GM19468 (cell line): ENCODE measurements around the gene KCNK17.

Experiments used
- ATAC-seq: cut with Tn5 transposase; IDR thresholded peaks from one replicate; pipeline ENCODE4 v1.9.1; 2021; ENCODE audit warnings: mild to moderate bottlenecking, moderate library complexity, moderate number of reproducible peaks; ENCODE audit not compliant: unreplicated experiment; ENCODE audit errors: extremely low read depth

KCNK17 gene

GRCh38 chr6:39339096-39339867 lies 25.1 kb upstream of the KCNK17 start:
- no peak for ATAC-seq

- no peak for ATAC-seq
These were observed 24.2 kb upstream of the KCNK17 start for GRCh38 chr6:39338397-39338796.

DNA sequence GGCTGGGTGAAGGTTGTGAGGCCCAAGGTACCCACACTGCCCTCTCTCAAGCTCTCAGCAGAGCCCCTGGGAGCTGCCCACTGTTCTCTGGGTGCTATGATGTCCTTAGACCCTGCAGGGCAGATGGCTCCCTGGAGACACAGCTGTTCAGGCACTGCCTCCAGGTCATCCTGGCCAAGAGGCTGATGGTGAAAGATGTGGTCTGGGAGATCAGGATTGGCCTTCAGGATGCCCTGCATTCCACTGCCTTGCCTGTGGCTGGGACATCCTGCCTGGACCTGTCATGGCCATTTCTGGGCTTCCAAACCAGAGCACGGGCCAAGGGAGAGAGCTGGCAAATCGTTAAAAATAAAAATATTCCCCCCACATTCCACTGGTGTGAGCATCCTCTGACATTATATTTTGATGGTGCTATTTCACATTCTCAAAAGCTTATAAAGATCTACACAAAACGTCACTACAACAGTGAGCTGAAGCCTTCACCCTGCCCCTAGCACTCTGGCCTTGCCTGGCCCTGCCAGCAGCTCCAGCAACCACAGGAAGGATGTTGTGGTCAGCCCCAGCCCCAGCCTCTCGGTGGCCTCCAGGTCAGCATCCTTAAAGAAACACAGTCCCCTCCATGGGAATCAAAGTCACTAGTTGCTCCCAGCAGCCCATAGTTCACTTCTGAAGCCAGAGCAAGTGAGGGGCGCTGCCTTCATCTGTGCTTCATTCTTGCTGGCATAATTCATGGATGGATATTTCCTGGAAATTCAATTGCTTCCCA lies 21.7 kb upstream of the KCNK17 start:
- ATAC-seq = no peak

DNA sequence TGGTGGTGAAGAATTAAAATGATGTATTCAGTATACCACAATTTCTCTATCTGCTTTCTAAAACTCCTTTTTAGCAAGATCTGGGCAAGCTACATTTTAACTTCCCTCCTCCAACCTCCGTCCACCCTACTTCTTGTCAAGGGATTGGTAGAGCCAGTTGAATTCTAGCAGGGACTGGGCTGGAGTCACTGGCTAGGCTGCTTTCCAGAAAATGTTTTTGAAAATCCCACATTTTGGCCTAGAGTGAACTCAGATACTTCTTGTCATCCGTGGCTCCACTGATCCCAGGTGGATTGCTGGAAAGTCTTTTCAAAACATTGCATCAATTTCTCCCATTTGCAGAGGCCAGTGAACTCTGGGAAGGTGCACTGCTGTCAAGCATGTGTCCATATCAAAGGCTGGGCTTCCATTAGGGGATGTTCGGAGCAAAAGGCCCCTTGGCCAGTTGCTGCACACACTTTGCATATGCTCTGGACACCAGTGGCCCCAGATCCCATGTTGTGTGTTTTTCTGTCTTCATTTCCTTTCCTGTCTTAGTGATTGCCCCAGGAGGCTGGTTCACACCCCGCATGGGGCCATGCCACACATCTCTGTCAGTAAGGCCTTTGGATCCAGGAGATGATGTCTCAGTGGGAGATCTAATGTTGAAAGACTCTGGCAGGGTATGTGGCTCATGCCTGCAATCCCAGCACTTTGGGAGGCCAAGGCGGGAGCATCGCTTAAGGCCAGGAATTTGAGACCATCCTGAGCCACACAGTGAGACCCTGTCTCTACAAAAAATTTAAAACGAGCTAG lies 19.6 kb upstream of the KCNK17 start:
- ATAC-seq = no peak

- ATAC-seq = no peak
These were observed 16.3 kb upstream of the KCNK17 start for GRCh38 chr6:39330476-39330875.

DNA sequence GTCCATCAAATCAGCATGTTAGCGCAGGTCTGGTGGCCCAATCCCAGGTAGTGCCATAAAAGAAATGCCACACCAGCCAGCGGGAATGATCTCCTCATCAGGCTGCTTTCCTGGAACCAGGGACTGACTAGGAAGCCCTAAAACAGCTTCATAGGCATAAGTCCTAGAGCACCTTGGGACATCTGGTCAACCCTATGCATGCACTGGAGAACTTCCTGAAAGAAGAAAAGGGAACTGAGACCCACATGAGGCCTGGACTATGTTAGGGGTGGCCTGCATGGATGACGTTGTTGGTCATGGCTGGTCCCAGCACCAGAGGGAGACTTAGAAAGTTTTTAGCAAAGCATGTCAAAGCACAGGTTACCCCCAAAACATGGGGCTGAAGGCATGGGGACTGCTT lies 15.8 kb upstream of the KCNK17 start:
- ATAC-seq = peak; percentile 52

DNA sequence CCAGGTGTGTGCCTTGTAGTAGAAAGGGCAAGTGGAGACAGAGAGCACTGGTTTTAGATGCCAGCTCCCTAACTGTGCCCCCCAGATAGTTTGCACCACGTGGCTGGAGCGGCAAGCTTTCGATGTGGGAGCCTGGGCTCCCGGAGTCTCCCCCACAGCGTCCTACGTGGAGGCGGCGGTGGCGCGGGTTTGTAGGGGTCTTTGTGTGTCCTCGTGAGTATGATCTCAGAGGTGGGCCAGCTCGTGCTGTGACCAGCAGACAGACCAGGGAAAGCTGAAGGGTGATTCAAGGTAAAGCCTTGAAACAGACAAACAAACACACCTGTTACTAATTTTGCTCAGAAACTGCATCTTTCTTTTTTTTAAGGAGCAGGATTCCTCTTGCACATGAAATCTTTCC lies 13.8 kb upstream of the KCNK17 start:
- no peak for ATAC-seq

GRCh38 chr6:39327507-39327906 lies 13.3 kb upstream of the KCNK17 start:
- ATAC-seq = no peak

DNA sequence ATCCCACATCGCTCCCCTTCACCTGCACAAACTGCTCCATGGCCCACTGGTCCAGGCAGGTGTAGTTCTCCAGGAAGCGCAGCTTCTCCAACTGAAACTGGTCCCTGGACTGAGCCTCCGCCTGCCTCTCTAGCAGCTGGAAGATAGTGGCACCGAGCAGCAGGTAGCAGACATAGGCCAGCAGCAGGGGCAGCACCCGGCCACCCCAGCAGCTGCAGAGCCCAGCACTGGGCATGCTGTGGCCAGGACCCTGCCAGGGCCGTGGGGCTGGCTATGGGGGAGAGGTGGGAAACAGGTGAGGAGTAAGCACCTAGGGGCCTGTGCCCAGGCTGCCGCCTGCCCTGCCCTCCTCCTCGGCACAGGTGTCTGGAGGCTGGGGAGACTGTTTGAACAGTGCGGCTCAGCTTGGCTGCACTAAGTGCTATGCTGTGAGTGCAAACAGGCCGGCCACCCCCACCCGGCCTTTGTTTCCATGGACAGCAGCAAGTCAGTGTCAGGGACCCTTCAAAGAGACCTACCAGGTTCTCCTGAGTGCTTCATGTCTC lies 8.2 kb upstream of the KCNK17 start, which contains the start of gene KCNK16:
TSS of gene KCNK16 (minus strand) at position 397 of the 545 bp plus-strand sequence. CDS start at position 235, 162 bp downstream.
- no peak for ATAC-seq

DNA sequence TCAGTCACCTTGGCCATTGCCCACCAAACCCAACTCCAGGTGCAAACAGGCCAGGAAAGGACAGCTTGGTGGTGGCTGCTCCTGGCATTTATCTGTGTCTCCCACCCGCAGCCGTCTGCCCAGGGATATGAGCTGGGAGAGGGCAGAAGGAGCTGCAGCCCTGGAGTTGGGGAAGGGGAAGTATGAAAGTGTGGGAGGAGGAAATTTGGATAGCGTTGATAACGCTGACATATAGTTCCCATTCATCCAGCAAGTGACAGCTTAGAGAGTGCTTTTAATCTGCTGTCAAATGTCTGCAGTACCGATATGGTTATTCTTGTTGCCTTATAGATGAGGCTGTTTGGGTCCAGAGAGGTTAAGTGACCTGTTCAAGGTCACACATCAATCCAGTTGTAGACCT lies 7.5 kb upstream of the KCNK17 start:
- no peak for ATAC-seq

- ATAC-seq = no peak
These were observed 6.3 kb upstream of the KCNK17 start for GRCh38 chr6:39320363-39320984.

- ATAC-seq = no peak
These were observed 5.6 kb upstream of the KCNK17 start for GRCh38 chr6:39319621-39320362.

DNA sequence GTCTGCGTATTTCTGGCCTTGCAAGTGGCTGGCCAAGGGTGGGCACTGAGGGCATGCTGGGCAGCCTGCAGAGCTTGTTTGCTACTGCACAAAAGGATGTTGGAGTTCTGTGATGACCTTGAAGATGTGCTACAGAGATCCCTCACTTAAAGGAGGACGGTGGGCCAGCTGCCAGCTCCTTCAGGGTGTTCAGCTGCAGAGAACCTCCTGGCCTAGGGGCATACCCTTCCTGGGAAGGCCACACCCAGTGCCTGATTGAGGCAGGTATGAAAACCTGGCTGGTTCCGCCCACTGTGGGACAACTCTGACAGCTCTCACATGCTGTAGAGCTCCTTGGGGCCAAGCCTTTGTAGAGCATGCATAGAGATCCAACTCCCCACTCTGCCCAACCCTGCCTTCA lies 3.0 kb upstream of the KCNK17 start:
- ATAC-seq = no peak

GRCh38 chr6:39313526-39314272 lies 520 bp downstream of the KCNK17 start:
- ATAC-seq = no peak

DNA sequence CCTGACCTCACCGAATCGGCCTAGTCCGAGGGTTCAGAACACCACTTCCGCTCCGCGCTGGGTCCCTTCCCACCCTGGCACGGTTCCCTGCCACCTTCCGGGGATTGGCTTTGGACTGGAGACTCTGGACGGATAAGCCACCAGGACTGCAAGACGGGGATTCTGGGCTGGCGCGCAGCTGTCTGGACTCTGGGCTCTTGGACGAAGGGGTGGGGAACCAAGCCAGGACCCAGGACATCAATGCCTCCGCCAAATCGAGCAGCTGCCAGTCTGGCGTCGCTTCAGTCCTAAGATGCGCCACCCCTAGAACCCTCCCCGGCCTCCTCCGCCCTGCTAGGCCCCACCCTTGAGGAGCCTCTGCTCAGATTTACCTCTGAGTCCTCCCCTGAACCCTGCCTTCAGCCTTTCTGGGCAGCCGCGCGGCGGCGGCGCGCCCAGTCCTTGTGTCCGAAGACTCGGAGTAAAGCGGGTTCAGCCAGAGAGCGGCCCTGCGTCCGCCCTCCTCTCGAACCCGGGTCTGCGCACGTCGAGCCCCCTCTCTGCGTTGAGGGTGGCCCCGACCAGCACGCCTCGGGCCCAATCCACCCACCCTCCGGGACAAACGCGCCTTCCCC lies 1.2 kb downstream of the KCNK17 start:
- no peak for ATAC-seq

DNA sequence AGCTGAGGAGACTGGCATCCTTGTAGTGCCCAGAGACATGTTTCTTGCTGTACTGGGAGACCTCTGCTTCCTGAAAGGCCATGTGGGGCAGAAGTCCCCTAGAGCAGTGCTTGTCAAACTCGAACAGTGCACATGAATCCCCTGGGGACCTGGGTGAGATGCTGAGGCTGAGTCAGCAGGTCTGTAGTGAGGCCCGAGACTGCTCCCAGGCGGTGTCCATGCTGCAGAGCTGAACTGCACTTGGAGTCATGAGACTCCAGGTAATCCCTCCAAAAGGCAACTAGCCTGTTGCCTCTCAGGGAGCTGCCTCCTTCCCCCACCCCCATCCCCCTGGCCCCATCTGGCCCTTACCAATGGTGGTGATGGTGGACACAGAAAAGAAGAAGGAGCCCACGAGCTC lies 3.7 kb downstream of the KCNK17 start:
- no peak for ATAC-seq

DNA sequence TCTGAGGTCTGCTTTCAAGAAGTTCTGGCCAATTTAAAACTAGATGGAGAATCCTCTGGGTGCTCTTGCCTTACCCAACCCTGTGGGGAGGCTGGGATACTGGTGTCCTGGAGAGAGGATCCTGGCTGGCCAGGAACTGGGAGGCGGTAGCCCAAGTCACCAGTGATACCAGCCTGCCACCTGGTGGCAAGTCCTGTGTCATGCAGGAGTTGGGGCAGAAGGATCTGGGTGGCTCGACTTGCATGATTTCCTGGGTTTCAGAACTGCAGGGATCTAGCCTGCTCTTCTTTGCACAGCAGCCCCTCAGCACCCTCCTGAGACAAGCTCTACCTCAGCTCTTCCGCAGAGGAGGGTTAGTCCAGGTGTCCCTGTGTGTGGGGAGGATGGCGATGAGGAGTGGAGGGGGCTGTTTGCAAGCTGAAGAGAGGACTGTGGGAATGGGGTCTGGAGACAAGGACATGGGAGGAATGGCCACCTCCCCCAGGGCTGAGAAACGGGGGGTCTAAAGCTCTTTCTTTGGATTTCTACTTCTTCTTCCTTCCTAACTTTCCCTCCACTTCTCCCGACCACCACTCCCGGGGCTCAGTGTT lies 4.2 kb downstream of the KCNK17 start:
- no peak for ATAC-seq

DNA sequence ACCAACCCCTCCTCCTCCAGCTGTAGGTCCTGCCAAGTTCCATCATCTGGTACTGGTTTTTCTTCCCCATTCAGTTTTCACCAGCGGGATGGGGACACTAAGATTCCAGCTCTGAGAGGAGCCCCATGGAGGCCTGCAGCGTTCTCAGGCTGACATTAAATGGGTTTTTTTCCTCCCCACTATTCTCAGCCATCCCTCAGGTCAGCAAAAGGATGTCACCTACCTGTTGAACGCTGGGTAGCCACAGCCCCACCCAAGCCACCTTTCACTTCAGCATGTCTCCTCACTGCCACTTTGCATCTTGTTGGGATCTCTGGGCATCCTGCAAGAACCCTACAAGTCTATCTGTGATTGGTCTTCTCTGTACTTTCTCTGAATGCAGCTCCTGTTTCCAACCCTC lies 6.8 kb downstream of the KCNK17 start:
- no peak for ATAC-seq
